ENCODE data around the gene SLIT3.

DNA sequence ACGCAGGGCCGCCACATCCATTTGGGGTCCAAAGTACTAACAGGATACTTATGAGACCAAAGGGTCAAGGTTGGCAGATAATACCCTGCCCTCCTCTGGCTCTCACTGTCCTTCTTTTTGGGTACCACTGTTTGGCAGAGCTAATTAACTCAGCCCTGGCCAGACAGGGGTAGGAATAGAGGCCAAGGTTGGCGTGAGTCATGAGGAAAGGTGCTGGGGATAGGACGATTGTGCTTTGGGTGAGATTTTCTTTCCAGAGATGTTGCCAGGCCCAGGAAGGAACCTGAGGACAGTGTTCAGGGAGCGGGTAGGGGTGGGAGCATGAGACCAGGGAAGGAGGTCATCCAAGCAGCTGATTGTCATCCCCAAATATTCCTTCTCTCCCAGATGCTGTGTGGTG, 529.9 kb downstream of the SLIT3 start:
- no peak for TF ChIP-seq POLR2AphosphoS5 (IDR thresholded peaks at IDR 0.05)
- TF ChIP-seq, protein P1, sequence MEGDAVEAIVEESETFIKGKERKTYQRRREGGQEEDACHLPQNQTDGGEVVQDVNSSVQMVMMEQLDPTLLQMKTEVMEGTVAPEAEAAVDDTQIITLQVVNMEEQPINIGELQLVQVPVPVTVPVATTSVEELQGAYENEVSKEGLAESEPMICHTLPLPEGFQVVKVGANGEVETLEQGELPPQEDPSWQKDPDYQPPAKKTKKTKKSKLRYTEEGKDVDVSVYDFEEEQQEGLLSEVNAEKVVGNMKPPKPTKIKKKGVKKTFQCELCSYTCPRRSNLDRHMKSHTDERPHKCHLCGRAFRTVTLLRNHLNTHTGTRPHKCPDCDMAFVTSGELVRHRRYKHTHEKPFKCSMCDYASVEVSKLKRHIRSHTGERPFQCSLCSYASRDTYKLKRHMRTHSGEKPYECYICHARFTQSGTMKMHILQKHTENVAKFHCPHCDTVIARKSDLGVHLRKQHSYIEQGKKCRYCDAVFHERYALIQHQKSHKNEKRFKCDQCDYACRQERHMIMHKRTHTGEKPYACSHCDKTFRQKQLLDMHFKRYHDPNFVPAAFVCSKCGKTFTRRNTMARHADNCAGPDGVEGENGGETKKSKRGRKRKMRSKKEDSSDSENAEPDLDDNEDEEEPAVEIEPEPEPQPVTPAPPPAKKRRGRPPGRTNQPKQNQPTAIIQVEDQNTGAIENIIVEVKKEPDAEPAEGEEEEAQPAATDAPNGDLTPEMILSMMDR (IDR thresholded peaks at IDR 0.05), result no peak
- no peak for TF ChIP-seq POLR2A (IDR thresholded peaks at IDR 0.05; ENCODE audit: low read depth)
- no peak for TF ChIP-seq EP300 (IDR thresholded peaks at IDR 0.05)

All from esophagus muscularis mucosa (tissue), 4 donors.